PC-3 (cell line): Measurements from ENCODE around the gene MED13L. TPM values are rescaled to one million over a fixed set of nuclear protein-coding genes. Genes with fewer than 3 reads are reported as not detected.

Source experiments
- ATAC-seq: fragments of 200-7000 bp; cut with Tn5 transposase; 2 replicates; pipeline ENCODE4 v1.9.1; 2020; ENCODE audit warnings: mild to moderate bottlenecking, moderate library complexity
- BruUV-seq: library from RNA; stranded (reverse); fragments of 400-500 nt; replicated peaks from 2 replicates; lab custom pipeline; 2021; lab: Mats Ljungman, UMichigan
- CTCF ChIA-PET: fragments of 300-600 bp; sonication (Branson Sonifier 250); formaldehyde crosslinking; loops from one replicate; lab custom pipeline; 2022; ENCODE audit warnings: antibody characterized with exemption; lab: Charles Lee
- POLR2A ChIA-PET: fragments of 300-600 bp; sonication (Branson Sonifier 250); formaldehyde crosslinking; loops from one replicate; lab custom pipeline; 2022; ENCODE audit warnings: antibody characterized with exemption; ENCODE audit not compliant: unreplicated experiment; lab: Charles Lee
- DNase-seq: peaks from one replicate; pipeline ENCODE4 v3.0.0-alpha.2; 2015
- H2AFZ ChIP-seq: fragments of 300-600 bp; sonication (generic); 2 replicates; pipeline ENCODE4 v1.6.0; 2016; ENCODE audit warnings: antibody characterized with exemption, low read length
- H3F3A ChIP-seq: fragments of 300-600 bp; sonication (generic); one replicate; pipeline ENCODE4 v1.6.0; 2017; ENCODE audit warnings: antibody characterized with exemption, low read length, control low read depth, mild to moderate bottlenecking; ENCODE audit not compliant: unreplicated experiment
- H3K27ac ChIP-seq: fragments of 300-600 bp; sonication (generic); 2 replicates; pipeline ENCODE4 v1.5.1; 2016; ENCODE audit warnings: mild to moderate bottlenecking, low read length
- H3K27me3 ChIP-seq: fragments of 300-600 bp; sonication (generic); 2 replicates; pipeline ENCODE4 v1.6.1; 2016; ENCODE audit warnings: low read length, mixed read lengths
- H3K36me3 ChIP-seq: fragments of 300-600 bp; sonication (generic); 2 replicates; pipeline ENCODE4 v1.6.1; 2016; ENCODE audit warnings: low read depth, mixed run types, low read length, mixed read lengths
- H3K4me1 ChIP-seq: fragments of 300-600 bp; sonication (generic); 2 replicates; pipeline ENCODE4 v1.5.1; 2016; ENCODE audit warnings: low read length; ENCODE audit not compliant: insufficient read depth
- H3K4me2 ChIP-seq: fragments of 300-600 bp; sonication (generic); 2 replicates; pipeline ENCODE4 v1.6.0; 2016; ENCODE audit warnings: low read length
- H3K4me3 ChIP-seq: fragments of 300-600 bp; sonication (generic); 2 replicates; pipeline ENCODE4 v1.5.1; 2016; ENCODE audit warnings: mild to moderate bottlenecking, low read length, mixed read lengths
- H3K79me2 ChIP-seq: fragments of 300-600 bp; sonication (generic); 2 replicates; pipeline ENCODE4 v1.6.1; 2017; ENCODE audit warnings: low read length, mixed read lengths
- H3K9ac ChIP-seq: fragments of 300-600 bp; sonication (generic); 2 replicates; pipeline ENCODE4 v1.6.0; 2016; ENCODE audit warnings: mild to moderate bottlenecking, low read length
- H3K9me2 ChIP-seq: fragments of 300-600 bp; sonication (generic); replicated peaks from 2 replicates; pipeline ENCODE4 v1.6.1; 2016; ENCODE audit warnings: mixed run types, low read length, mixed read lengths
- H3K9me3 ChIP-seq: fragments of 300-600 bp; sonication (generic); 2 replicates; pipeline ENCODE4 v1.6.1; 2016; ENCODE audit warnings: low read length, mixed read lengths
- H4K20me1 ChIP-seq: fragments of 300-600 bp; sonication (generic); 2 replicates; pipeline ENCODE4 v1.6.1; 2016; ENCODE audit warnings: low read length, mixed read lengths
- CTCF ChIP-seq: fragments of 300-600 bp; sonication (generic); conservative IDR thresholded peaks from 2 replicates; pipeline ENCODE4 v1.5.1; 2017; ENCODE audit warnings: antibody characterized with exemption, low read depth, mild to moderate bottlenecking, low read length
- EZH2 ChIP-seq: fragments of 300-600 bp; sonication (generic); IDR thresholded peaks from one replicate; pipeline ENCODE4 v1.6.1; 2017; ENCODE audit warnings: antibody characterized with exemption, mild to moderate bottlenecking, low read length; ENCODE audit not compliant: unreplicated experiment
- EZH2phosphoT487 ChIP-seq: fragments of 300-600 bp; sonication (generic); IDR thresholded peaks from 2 replicates; pipeline ENCODE4 v1.6.1; 2018; ENCODE audit warnings: mild to moderate bottlenecking, antibody characterized with exemption, low read length, borderline replicate concordance
- intact Hi-C: fragments of 100-400 bp; cut with micrococcal nuclease; formaldehyde crosslinking; loops from 2 replicates; pipeline ENCODE4 v1.9.0; 2023
- total RNA-seq: library from RNA; depleted of rRNA; stranded (reverse); fragments of >200 nt; gene quantifications from 2 replicates; pipeline ENCODE4 v1.2.3, GENCODE V29; 2014

The MED13L gene
- total RNA-seq, 1 experiment from 2014 or later: 61.2 TPM

- H3K79me2 ChIP-seq: peaks cover 95% of the 10 kb centered on the region
- H3F3A ChIP-seq: peaks cover 7% of the 10 kb centered on the region
- H3K9me2 ChIP-seq: no peaks in the 10 kb centered on the region
- H3K9me3 ChIP-seq: no peaks in the 10 kb centered on the region
- H3K4me2 ChIP-seq: peak overlapping the region; percentile 66
- H4K20me1 ChIP-seq: peaks cover 61% of the 10 kb centered on the region
- H3K27me3 ChIP-seq: no peaks in the 10 kb centered on the region
- H2AFZ ChIP-seq: no peak overlapping the region
- H3K4me1 ChIP-seq: peaks cover 68% of the 10 kb centered on the region
- H3K27ac ChIP-seq: peak overlapping the region; percentile 46
- BruUV-seq: no TSS peak
- no peak overlapping the region for H3K9ac ChIP-seq
- no peak for ATAC-seq
- POLR2A ChIA-PET: interaction anchor here (0.7 kb wide), 1 partner anchor 978 kb away, joined by 8 read pairs; no protein-coding TSS in a partner anchor
- CTCF ChIA-PET: interaction anchor here (0.7 kb wide), 1 partner anchor 23 kb away, joined by 3 read pairs; no protein-coding TSS in a partner anchor
- intact Hi-C loops: no loop called here
- peak overlapping the region; percentile 4; the same call in 1 of the 2 replicates for H3K4me3 ChIP-seq
- DNase-seq: no peak
- H3K36me3 ChIP-seq: no peaks in the 10 kb centered on the region
- TF ChIP-seq CTCF (no peak), EZH2phosphoT487 (no peak), EZH2 (no peak)
Observed at GRCh38 chr12:116164250-116165035, 113.0 kb downstream of the MED13L start.

- H3K4me2 ChIP-seq: peak overlapping the region; percentile 63
- no peak overlapping the region for H2AFZ ChIP-seq
- H3K9me3 ChIP-seq: no peaks in the 10 kb centered on the region
- peaks cover 61% of the 10 kb centered on the region for H3K4me1 ChIP-seq
- ATAC-seq (no peak), DNase-seq (no peak)
- CTCF ChIA-PET: interaction anchor here (0.5 to 1.0 kb wide), 3 partner anchors 74 to 164 kb away, joined by 4 to 6 read pairs (median 5); no protein-coding TSS in a partner anchor
- H4K20me1 ChIP-seq: peaks cover 76% of the 10 kb centered on the region
- peaks cover 7% of the 10 kb centered on the region for H3F3A ChIP-seq
- H3K27ac ChIP-seq: peak overlapping the region; percentile 64
- H3K9me2 ChIP-seq: no peaks in the 10 kb centered on the region
- peaks cover 95% of the 10 kb centered on the region for H3K79me2 ChIP-seq
- intact Hi-C loops: no loop called here
- H3K9ac ChIP-seq: peak overlapping the region; percentile 11; the same call in 1 of the 2 replicates
- H3K4me3 ChIP-seq: peak overlapping the region; percentile 11; the same call in 1 of the 2 replicates
- TF ChIP-seq EZH2phosphoT487: no peak
- no peak for TF ChIP-seq EZH2
- no peak for TF ChIP-seq CTCF
- POLR2A ChIA-PET: no interaction called here
- H3K27me3 ChIP-seq: no peaks in the 10 kb centered on the region
- H3K36me3 ChIP-seq: no peaks in the 10 kb centered on the region
- no TSS peak for BruUV-seq
Observed at GRCh38 chr12:116162071-116162470, 115.4 kb downstream of the MED13L start.
